ENCODE data around the gene MAEA.
"Not testable (repeated sequence)": the region's sequence is repeated elsewhere in the genome, so short reads cannot be mapped to it uniquely, and the experiment has no call there.

MAEA gene

DNA sequence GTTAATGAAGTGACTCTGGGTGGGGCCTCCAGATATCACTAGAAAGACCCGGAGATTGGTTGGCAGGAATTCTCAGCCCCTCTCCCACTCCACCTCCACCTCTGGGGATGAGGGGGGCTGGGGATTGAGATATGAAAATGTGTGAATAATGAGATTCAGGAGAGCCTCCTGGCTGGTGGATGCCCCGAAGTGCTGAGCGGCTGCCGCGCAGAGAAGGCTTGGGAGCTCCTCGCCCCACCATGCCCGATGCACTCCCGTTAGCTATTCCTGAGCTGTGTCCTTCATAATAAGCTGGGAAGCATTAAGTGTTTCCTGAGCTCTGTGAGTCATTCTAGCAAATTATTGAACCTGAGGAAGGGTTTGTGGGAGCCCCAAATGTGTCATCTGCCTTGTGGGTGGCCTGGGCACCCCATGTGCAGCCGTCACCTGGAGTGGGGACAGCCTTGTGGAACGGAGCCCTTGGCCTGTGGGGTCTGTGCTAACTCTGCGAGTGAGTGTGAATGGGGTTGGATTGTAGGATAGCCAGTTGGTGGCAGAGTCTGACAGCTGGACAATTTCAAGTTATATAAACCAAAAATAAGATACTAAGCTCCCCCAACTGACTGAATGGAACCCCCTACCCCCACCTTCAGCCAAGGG, 4.4 kb upstream of the MAEA start:
- FAIRE-seq, result no peak

DNA sequence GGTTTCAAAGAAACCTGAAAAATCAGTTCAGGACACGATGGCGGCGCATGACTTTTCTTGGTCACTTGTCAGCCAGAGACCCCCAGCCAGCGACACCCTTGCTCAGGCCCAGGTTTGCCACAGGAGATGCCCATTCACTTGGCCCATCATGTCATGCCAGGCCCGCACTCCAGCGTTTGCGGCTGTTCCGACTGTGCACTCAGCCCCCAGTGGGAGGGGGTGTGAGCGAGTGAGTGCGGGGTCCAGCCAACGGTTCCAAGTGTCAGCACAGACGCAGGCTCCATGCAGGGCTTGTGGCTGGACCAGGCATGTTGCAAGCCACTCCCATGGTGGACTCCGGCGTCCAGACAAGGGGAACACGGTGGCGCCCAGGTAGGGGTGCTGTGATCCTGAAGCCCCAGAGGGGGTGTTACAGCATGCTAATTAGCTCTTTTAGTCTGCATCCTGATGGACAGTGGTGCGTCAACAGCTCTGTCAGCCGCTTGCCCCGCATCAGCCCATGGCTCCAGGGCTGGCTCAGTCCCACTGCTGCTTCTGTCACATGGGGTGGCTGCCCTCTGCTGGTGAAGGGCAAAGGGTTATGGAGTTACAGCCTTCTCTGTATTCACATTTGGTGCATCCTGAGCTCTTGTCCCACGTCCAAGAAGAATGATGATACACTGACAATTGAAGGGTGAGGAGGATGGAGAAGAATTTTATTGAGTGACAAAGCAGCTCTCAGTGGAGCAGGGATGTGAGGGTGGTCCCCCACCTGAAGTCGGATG, 3.7 kb upstream of the MAEA start:
- no peak for FAIRE-seq

GRCh38 chr4:1288786-1289185, 905 bp upstream of the MAEA start:
- no peak for FAIRE-seq

DNA sequence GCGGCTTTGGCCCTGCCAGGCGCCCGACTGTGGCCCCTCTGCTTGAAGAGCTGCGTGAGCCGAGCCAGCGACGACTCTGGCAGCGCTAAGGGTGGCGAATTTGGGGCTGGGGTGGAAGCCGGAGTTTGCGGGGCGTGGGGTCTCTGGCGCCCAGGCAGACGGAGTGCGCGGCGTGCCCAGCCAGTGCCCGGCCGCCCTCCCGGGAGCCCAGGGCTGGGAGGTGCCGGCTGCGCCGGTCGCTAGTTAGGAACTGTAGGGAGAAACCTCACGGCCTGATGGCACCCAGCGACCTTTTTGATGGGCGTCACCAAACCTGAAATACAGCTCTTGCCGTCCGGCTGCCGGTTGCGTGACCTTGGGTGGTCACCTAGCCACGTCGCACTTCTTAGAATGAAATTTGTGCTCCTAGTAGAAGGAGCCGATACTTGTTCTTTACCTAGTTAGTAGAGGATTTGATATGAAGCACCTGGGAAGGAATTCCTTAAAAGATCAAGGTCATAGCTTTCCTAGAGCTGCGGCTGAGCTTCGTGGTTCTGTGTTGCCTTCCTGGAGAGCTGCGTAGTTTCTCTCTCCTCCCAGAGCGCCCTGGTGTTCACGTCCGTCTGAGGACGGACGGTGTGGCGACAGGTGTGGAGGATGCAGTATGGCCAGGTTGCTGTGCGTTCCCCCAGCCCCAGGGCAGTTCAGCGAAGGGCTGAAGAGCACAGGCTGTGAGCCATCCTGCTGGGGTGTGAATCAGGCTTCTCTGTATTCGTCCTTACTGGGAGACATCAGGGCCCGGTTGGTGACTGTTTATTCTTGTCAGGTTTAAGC, 680 bp downstream of the MAEA start:
- FAIRE-seq, result no peak

- FAIRE-seq, result no peak
These were observed 1.4 kb downstream of the MAEA start for GRCh38 chr4:1291091-1291490.

DNA sequence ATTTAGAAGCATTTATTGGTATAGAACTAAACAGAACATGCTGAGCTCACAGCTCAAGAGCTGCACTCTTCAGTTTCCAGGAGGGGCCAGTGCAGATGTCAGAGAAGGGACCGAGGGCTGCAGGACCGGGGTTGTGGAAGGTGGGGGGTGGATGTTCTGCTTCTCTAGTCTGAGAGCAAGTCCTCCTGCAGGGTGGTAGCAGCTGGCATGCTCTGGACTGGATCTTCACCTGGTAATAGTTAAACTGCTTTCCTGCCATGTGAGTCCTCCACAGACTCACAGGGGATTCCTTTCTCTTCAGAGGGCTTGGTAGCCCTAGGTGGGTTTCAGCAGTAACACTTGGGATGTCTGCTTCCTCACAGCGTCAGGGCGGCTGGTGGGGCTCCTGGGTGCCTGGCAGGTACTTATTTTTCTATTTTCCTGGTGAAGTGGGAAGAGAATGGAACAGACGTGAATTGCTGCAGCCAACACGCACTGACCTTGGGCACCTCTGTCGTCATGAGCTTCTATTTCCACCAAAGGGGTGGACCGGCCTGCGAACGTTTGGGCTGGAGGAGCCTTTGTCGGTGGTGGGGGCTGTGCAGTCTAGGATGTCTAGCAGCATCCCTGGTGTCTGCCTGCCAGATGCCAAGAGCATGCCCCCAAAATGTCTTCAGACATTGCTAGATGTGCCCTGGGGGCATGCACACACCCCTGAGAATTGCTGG, 2.5 kb downstream of the MAEA start:
- no peak for FAIRE-seq

DNA sequence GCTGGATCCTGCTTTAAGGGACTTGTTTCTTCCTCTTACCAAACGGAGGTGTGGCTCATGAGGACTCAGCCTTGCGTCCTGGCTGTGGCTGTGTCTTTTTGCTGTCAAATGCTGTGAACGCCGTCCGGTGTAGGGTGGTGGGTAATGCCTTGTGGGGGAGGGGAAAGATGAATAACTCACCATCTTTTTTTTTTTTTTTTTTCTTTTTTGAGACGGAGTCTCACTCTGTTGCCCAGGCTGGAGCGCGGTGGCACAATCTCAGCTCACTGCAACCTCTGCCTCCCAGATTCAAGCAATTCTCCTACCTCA, 3.0 kb downstream of the MAEA start:
- FAIRE-seq, result not testable (repeated sequence)

- no peak for FAIRE-seq
These were observed 3.8 kb downstream of the MAEA start for GRCh38 chr4:1293531-1293941.

DNA sequence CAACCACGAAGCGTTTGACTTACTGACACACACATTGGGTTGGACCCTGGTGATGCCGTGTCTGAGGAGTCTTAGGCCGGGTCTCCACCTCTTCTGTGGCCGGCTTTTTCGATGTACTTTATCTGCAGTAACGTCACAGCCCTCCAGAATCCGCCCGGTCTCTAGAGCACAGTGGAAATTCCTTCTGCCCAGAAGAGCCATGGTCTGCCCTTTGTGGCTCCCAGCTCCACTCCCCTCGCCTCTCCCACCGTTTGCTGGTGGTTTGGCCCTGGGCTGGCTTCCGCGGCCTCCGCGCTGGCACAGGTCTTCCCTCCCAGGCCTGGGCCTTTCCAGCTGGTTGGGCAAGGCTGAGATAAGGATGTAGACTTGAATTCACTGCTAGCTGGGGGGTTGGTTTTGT, 4.3 kb downstream of the MAEA start:
- FAIRE-seq, result no peak

DNA sequence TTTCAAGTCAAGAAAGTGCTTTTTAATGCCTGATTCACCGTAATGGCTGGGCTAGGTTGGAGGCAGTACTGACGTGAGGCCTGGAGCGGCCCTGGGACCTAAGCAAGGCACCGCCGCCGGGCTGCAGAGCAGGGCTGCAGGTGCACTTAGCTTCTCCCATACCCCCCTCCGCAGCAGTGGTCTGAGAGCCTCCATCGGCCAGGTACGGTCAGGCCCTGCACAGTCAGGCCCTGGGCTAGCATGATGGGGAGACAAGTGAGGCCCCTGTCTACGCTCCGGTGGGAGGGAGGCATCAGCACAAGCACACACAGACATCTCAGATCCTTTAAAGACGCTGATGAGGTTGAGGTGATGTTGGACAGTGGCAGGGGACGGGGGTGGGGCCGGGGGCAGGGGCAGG, 4.7 kb downstream of the MAEA start:
- FAIRE-seq, result no peak

DNA sequence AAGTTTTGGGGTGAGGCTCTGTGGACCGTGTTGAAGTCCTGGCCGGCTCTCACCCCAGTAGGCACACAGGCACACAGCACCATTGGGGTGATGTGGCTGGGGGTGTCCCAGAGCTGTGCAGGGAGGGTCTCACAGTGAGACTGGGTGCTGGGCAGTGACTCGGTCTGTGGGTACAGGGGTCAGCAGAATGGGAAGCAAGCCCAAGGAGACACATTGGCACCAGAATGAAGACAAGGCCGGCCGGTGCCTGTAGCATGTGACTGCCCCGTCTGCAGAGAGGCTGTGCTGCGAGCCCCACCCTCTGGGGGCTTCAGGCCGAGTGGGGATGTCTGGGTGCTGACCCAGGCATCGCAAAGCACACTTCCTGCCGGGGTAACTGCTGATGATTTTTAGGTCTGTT, 5.2 kb downstream of the MAEA start:
- no peak for FAIRE-seq

- no peak for FAIRE-seq
These were observed 5.8 kb downstream of the MAEA start for GRCh38 chr4:1295405-1296055.

DNA sequence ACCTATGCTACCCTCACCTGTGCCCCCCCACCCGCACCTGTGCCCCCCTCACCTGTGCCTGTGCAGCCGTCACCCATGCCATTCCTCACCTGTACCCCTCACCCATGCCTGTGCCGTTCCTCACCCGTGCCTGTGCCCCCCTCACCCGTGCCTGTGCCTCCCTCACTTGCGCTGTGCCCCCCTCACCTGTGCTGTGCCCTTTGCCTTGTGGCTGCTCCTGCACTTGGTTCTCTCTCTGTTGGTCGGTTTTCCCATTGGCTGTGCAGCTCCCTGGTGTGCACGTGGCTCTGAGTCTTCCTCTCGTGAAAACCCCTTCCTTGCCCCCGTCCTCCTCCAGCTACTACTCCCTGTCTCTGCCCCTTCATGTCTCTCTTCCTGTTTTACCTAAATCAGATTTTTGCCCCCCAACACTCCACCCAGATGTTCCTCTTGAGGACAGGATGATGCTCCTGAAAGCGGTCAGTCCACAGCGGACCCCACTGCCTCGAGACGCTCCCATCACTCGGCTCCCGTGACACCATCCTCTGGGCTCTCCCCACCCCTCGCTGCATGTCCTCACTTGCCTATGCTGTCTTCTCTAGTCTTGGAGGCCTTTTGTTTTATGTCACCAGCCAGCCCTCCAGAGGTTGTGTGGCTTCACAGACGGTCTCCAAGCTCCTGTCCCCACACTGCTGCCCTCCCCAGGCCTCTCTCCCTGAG, 6.8 kb downstream of the MAEA start:
- FAIRE-seq, result no peak

GRCh38 chr4:1297023-1297395, 7.3 kb downstream of the MAEA start:
- no peak for FAIRE-seq

DNA sequence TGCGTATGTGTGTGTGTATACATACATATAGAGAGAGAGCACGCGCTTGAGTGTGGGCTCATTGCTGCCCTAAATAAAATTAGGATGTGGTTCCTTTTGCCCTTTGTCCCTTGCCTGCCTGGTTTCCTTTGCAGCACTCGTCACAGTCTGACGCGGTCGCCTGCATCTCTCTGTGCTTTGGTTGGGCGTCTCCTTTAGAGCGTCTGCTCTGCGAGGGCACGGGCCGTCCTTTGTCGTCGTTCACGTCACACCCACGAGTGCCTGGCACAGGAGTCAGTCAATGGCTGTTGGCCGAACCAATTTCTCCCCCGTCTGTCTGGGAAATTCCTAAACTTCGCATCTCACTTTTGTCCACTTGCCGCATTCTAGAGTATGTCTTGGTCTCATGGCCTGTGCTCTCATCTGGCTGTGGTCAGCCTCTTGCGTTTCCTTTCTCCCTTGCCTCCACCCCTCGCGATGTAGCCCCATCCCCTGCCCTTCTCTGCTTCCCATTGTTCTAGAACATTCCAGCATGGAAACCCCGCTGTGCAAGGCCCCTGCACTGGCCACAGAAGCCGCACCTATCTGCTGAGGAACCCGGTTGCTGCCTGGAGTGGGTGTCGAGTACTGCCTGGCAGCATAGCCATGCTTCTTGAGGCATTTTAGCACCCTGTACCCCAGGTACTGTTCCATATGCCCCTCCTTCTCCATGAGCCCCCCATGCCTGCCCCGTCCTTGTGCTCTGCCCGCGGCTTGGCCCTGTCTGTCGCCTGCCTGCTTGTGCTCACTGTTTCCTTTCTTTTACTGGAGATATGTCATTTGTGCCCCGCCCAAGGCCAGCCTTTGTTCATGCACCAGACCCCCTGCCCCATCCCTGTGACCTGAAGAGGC, 8.0 kb downstream of the MAEA start:
- no peak for FAIRE-seq

GRCh38 chr4:1298461-1298860, 8.8 kb downstream of the MAEA start:
- no peak for FAIRE-seq

DNA sequence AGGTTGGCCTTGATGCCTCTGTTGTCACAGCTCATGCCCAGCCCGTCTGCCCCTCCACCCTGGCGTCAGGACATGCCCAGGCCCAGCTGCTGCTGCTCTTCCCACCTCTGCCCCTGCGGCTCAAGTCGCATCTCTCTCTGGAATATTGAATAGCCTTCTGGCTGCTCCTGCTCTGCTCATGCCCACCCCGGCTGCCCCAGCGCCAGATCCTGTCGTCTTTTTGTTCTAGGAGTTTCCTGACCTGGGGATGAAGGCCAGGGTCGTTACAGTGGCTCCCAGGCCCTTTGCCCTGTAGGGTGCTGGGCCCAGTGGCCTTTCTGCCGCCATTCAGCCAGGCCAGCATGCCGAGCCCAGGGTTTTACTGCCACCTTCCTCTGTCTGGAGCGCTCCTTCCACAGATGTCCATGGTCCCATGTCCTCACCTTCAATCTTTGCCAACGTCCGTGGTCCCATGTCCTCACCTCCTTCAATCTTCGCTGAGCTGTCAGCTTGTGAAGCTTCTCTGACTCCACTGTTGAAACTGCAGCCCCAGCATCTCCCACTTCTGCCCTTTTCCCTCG, 9.7 kb downstream of the MAEA start:
- FAIRE-seq, result no peak

GRCh38 chr4:1300466-1301455, 11.1 kb downstream of the MAEA start:
- no peak for FAIRE-seq

DNA sequence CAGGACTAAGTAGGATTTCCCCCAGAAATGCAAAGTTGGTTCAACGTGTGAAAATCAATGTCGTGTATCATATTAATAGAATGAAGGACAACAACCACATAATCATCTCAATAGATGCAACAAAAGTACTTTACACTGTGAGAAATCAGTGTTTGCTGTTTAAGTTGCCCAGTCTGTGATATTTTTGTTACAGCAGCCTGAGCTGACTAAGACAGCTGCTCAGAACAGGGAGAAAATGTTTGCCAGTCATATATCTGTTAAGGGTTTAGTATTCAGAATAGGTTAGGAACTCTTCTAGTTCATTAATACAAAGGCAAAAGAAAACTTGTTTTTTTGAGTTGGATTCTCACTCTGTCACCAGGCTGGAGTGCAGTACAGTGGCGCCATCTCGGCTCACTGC, 12.5 kb downstream of the MAEA start:
- FAIRE-seq, result no peak

DNA sequence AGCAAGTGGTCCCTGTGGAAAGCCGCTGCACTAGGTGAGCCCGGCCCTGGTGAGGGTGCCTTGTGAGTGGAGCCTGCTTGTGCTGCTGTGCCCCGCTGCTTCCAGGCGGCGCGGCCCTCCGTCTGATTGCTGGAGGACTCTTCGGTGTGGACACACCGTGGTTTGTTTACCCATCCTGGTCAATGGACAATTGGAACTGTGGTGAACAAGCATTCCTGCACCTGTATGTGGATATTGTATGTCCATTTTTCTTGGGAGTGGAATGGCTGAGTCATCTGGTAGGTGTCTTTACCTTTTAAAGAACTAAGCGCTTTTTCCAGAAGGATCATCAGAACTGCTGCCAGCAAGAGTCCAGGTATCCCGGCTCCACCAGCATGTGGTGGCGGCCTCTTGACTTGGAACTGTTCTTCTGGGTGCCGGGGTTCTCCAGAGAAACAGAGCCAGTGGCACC, 15.6 kb downstream of the MAEA start:
- FAIRE-seq, result no peak
